H1 (cell line): ENCODE results near the gene TSHZ2. TPM values are rescaled to one million over a fixed set of nuclear protein-coding genes. Genes with fewer than 3 reads are reported as not detected.

Experiments
- CTCF ChIA-PET: fragments of 300-600 bp; sonication (Branson Sonifier 250); formaldehyde crosslinking; loops from one replicate; lab custom pipeline; 2021; ENCODE audit not compliant: partially characterized antibody; lab: Charles Lee
- POLR2A ChIA-PET: fragments of 300-600 bp; sonication (Branson Sonifier 250); formaldehyde crosslinking; loops from one replicate; lab custom pipeline; 2021; ENCODE audit warnings: inconsistent platforms; ENCODE audit not compliant: partially characterized antibody; lab: Charles Lee
- DNase-seq, 2 experiments: peaks; one replicate each; pipeline versions ENCODE4 v3.0.0 to v3.0.0-alpha.2; 2010 to 2022; ENCODE audit warnings: low spot score in 2 of 2, low read depth in 1 of 2, mixed read lengths in 1 of 2
- FAIRE-seq: peaks from 2 replicates; lab custom pipeline; 2011; peaks lifted over from hg19 to GRCh38; lab: Jason Lieb, UNC
- H2AFZ ChIP-seq: 2 replicates; pipeline ENCODE4 v1.8.1; 2012; ENCODE audit warnings: low read length, inconsistent platforms
- H2AK5ac ChIP-seq: 2 replicates; pipeline ENCODE4 v1.6.1; 2013; ENCODE audit warnings: low read depth, low read length
- H2BK120ac ChIP-seq: replicated peaks from 2 replicates; pipeline ENCODE3; 2013; ENCODE audit warnings: low read depth, low read length, inconsistent platforms
- H2BK12ac ChIP-seq: 2 replicates; pipeline ENCODE4 v1.6.1; 2013; ENCODE audit warnings: low read depth, low read length
- H2BK15ac ChIP-seq: 2 replicates; pipeline ENCODE4 v1.6.1; 2013; ENCODE audit warnings: low read length
- H2BK20ac ChIP-seq: 2 replicates; pipeline ENCODE4 v1.6.1; 2013; ENCODE audit warnings: low read length
- H2BK5ac ChIP-seq: 2 replicates; pipeline ENCODE4 v1.6.1; 2013; ENCODE audit warnings: low read depth, low read length
- H3K14ac ChIP-seq: 2 replicates; pipeline ENCODE4 v1.6.1; 2013; ENCODE audit warnings: inconsistent platforms; ENCODE audit not compliant: insufficient read length
- H3K18ac ChIP-seq: 2 replicates; pipeline ENCODE4 v1.6.1; 2013; ENCODE audit warnings: low read length; ENCODE audit errors: extremely low read depth
- H3K23ac ChIP-seq: 2 replicates; pipeline ENCODE4 v1.6.1; 2013; ENCODE audit warnings: inconsistent platforms; ENCODE audit not compliant: insufficient read length
- H3K23me2 ChIP-seq: 2 replicates; pipeline ENCODE4 v1.6.1; 2013; ENCODE audit warnings: low read depth, low read length
- H3K27ac ChIP-seq: 2 replicates; pipeline ENCODE4 v1.6.1; 2011; ENCODE audit warnings: low read depth, low read length, inconsistent platforms
- H3K27me3 ChIP-seq, 4 experiments: replicated peaks in 1 of 4; 1 replicate in 1 of 4; 2 replicates in 3 of 4; pipeline versions ENCODE4 v1.6.1 to v1.8.1; 2011 to 2013; ENCODE audit warnings: low read length in 3 of 4, mild to moderate bottlenecking in 3 of 4, inconsistent platforms in 2 of 4, mixed read lengths in 2 of 4, moderate library complexity in 1 of 4; ENCODE audit not compliant: control insufficient read depth in 3 of 4, insufficient read depth in 3 of 4; ENCODE audit errors: extremely low read depth in 1 of 4
- H3K36me3 ChIP-seq, 4 experiments: 2 replicates each; pipeline versions ENCODE4 v1.6.1 to v1.8.1; 2011 to 2013; ENCODE audit warnings: mild to moderate bottlenecking in 4 of 4, low read length in 3 of 4, moderate library complexity in 2 of 4, control low read depth in 1 of 4, inconsistent platforms in 1 of 4; ENCODE audit not compliant: insufficient read depth in 4 of 4, control insufficient read depth in 2 of 4
- H3K4ac ChIP-seq: replicated peaks from 2 replicates; pipeline ENCODE3; 2013; ENCODE audit warnings: low read length, low read depth, mixed read lengths, inconsistent platforms; ENCODE audit not compliant: insufficient read length
- H3K4me1 ChIP-seq, 4 experiments: replicated peaks in 1 of 4; 1 replicate in 1 of 4; 2 replicates in 3 of 4; pipeline versions ENCODE4 v1.6.1 to v1.8.1; 2011 to 2013; ENCODE audit warnings: low read length in 3 of 4, inconsistent platforms in 2 of 4, mixed read lengths in 1 of 4; ENCODE audit not compliant: insufficient read depth in 4 of 4, control insufficient read depth in 3 of 4
- H3K4me2 ChIP-seq, 2 experiments: 2 replicates each; pipeline versions ENCODE4 v1.6.1 to v1.8.1; 2011 to 2013; ENCODE audit warnings: low read depth in 2 of 2, low read length in 2 of 2, control low read depth in 1 of 2, inconsistent platforms in 1 of 2, mild to moderate bottlenecking in 1 of 2; ENCODE audit not compliant: insufficient read depth in 1 of 2
- H3K4me3 ChIP-seq, 4 experiments: fragments of 200-600, 300-600 bp in 1 of 4; sonication (generic), shearing (Covaris generic), sonication (Bioruptor Twin) in 1 of 4; 2 replicates each; pipeline versions ENCODE4 v1.5.1 to v1.8.1; 2011 to 2016; ENCODE audit warnings: low read length in 4 of 4, low read depth in 3 of 4, control low read depth in 2 of 4, inconsistent platforms in 2 of 4, mild to moderate bottlenecking in 2 of 4, mixed read lengths in 1 of 4, moderate library complexity in 1 of 4; ENCODE audit not compliant: insufficient read depth in 2 of 4; ENCODE audit errors: extremely low read depth in 1 of 4
- H3K56ac ChIP-seq: replicated peaks from 2 replicates; pipeline ENCODE3; 2013; ENCODE audit warnings: low read depth, mild to moderate bottlenecking, mixed read lengths, low read length, inconsistent platforms; ENCODE audit not compliant: insufficient read length
- H3K79me1 ChIP-seq: 2 replicates; pipeline ENCODE4 v1.6.1; 2013; ENCODE audit warnings: low read depth, low read length, control low read depth
- H3K79me2 ChIP-seq, 2 experiments: 2 replicates each; pipeline versions ENCODE4 v1.6.1 to v1.8.1; 2012 to 2013; ENCODE audit warnings: low read length in 2 of 2, mild to moderate bottlenecking in 2 of 2, inconsistent platforms in 1 of 2; ENCODE audit not compliant: insufficient read depth in 2 of 2, control insufficient read depth in 1 of 2
- H3K9ac ChIP-seq, 4 experiments: replicated peaks in 1 of 4; 1 replicate in 1 of 4; 2 replicates in 3 of 4; pipeline versions ENCODE4 v1.6.1 to v1.8.1; 2011 to 2013; ENCODE audit warnings: low read depth in 3 of 4, low read length in 3 of 4, control low read depth in 2 of 4, mild to moderate bottlenecking in 2 of 4, moderate library complexity in 2 of 4, inconsistent platforms in 1 of 4; ENCODE audit errors: extremely low read depth in 1 of 4
- H3K9me3 ChIP-seq, 2 experiments: 2 replicates each; pipeline versions ENCODE4 v1.6.1 to v1.8.1; 2012 to 2013; ENCODE audit warnings: mild to moderate bottlenecking in 2 of 2, moderate library complexity in 2 of 2, control low read depth in 1 of 2, inconsistent platforms in 1 of 2, low read depth in 1 of 2, low read length in 1 of 2, mixed read lengths in 1 of 2; ENCODE audit not compliant: insufficient read depth in 2 of 2
- H4K20me1 ChIP-seq, 2 experiments: replicated peaks in 1 of 2; 2 replicates each; pipeline versions ENCODE3 to v1.8.1; 2011 to 2013; ENCODE audit warnings: inconsistent platforms in 2 of 2, low read length in 2 of 2, mild to moderate bottlenecking in 1 of 2; ENCODE audit not compliant: insufficient read depth in 2 of 2, control insufficient read depth in 1 of 2
- H4K5ac ChIP-seq: 2 replicates; pipeline ENCODE4 v1.6.1; 2013; ENCODE audit warnings: low read length, low read depth, mixed read lengths, inconsistent platforms; ENCODE audit not compliant: insufficient read length
- H4K8ac ChIP-seq: 2 replicates; pipeline ENCODE4 v1.8.0; 2013; ENCODE audit warnings: mild to moderate bottlenecking, moderate library complexity, low read length, inconsistent platforms; ENCODE audit not compliant: insufficient read depth; ENCODE audit errors: extremely low read depth
- H4K91ac ChIP-seq: replicated peaks from 2 replicates; pipeline ENCODE3; 2013; ENCODE audit warnings: low read length, mixed read lengths, inconsistent platforms; ENCODE audit not compliant: insufficient read length
- GABPA ChIP-seq: IDR thresholded peaks from 2 replicates; pipeline ENCODE4 v1.6.1; 2011; ENCODE audit warnings: mild to moderate bottlenecking, low read length, moderate library complexity, borderline replicate concordance; ENCODE audit not compliant: insufficient read depth
- HDAC6 ChIP-seq: IDR thresholded peaks from one replicate; pipeline ENCODE4 v1.7.1; 2012; ENCODE audit warnings: low read depth, mild to moderate bottlenecking, inconsistent platforms, low read length, moderate library complexity
- WGBS, 2 experiments: shearing (Covaris generic) in 1 of 2; methylation state at CpG; one replicate each; pipeline versions ENCODE4 v1.1.6 to v1.1.7; 2013 to 2015; ENCODE audit warnings: low lambda C conversion rate in 2 of 2, mixed read lengths in 2 of 2, inconsistent platforms in 1 of 2, low coverage in 1 of 2, missing lambda C conversion rate in 1 of 2; ENCODE audit not compliant: insufficient replicate concordance in 2 of 2, insufficient coverage in 1 of 2, insufficient read length in 1 of 2; ENCODE audit errors: extremely low coverage in 1 of 2, missing lambda C conversion rate in 1 of 2; 5-methylcytosine and 5-hydroxymethylcytosine counted together
- polyA plus RNA-seq, 7 experiments: library from polyadenylated mRNA; depleted of rRNA in 3 of 7; stranded (reverse) in 5 of 7; unstranded in 2 of 7; fragments of >200 nt in 5 of 7; fragments of 200-250 nt in 2 of 7; gene quantifications; 1 replicate in 5 of 7; 2 replicates in 1 of 7; 4 replicates in 1 of 7; pipeline versions ENCODE4 v1.2.1 to v1.2.3, GENCODE V29; 2011 to 2013; ENCODE audit warnings: missing spikeins in 2 of 7, mixed read lengths in 2 of 7
- total RNA-seq: library from RNA; stranded (reverse); fragmentation: NEBNext Ultra II Directional; extraction: Animal tissue kit (Norgen Biotek cat#: 25700); gene quantifications from 2 replicates; pipeline ENCODE4 v1.2.1, GENCODE V29; 2021
- TF ChIP-seq, protein P1 (sequence below): IDR thresholded peaks from 2 replicates; pipeline ENCODE4 v1.6.1; 2012; ENCODE audit warnings: inconsistent platforms

Gene TSHZ2
- total and polyA plus RNA-seq, 2 of the 8 experiments (the other 6 are each of a cell fraction or from before 2014, with no cell fraction given): 0.14 to 0.30 TPM

DNA sequence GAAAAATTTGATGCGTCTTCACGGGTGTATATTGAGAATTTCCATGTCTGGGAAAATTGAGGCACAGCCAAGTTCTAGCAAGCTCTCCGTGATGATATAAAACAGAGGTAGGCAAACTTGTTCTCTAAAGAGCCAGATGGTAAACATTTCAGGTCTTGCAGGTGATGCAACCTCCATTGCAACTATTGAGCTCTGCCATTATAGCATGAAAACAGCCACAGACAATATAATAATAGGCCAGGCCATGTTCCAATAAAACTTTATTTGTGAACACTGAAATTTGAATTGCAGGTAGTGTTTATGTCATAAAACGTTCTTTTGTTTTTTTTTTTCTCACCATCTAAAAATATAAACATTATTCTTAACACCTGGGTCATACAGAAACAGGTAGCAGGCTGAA is 453.3 kb downstream of the TSHZ2 start:
- Histone ChIP-seq H3K14ac (no peak overlapping the region), H3K23me2 (no peaks in the 10 kb centered on the region), H2BK20ac (no peak overlapping the region), H4K5ac (no peak overlapping the region), H3K18ac (no peak overlapping the region), H3K27me3 (no peaks in the 10 kb centered on the region), H3K27ac (no peak overlapping the region), H2BK120ac (no peak overlapping the region), H2AK5ac (no peak overlapping the region), H2BK12ac (no peak overlapping the region), H2BK5ac (no peak overlapping the region), H3K4ac (no peak overlapping the region), H3K4me1 (peaks cover 0 to 3% (median 0%) of the 10 kb centered on the region in 4 experiments; a peak in 1 of 7 replicates), H3K56ac (no peak overlapping the region), H3K9me3 (no peaks in the 10 kb centered on the region), H2AFZ (no peak overlapping the region), H2BK15ac (no peak overlapping the region), H3K36me3 (no peaks in the 10 kb centered on the region), H3K4me2 (no peak overlapping the region), H4K91ac (no peak overlapping the region), H4K8ac (no peak overlapping the region), H3K23ac (no peak overlapping the region), H4K20me1 (no peaks in the 10 kb centered on the region), H3K79me2 (no peaks in the 10 kb centered on the region), H3K79me1 (no peaks in the 10 kb centered on the region), H3K4me3 (no peak overlapping the region), H3K9ac (no peak overlapping the region)
- DNase-seq: no peak
- WGBS, 2 experiments: 90% methylated on average over 4 of the region's 4 CpGs; no CpG with 5 or more reads in 1 of the 2 experiments
- ChIA-PET CTCF (no interaction called here), POLR2A (interaction anchor here (0.6 kb wide), 1 partner anchor 437 kb away, joined by 3 read pairs; no protein-coding TSS in a partner anchor)
- TF ChIP-seq GABPA (no peak), HDAC6 (no peak)
- TF ChIP-seq, protein P1, sequence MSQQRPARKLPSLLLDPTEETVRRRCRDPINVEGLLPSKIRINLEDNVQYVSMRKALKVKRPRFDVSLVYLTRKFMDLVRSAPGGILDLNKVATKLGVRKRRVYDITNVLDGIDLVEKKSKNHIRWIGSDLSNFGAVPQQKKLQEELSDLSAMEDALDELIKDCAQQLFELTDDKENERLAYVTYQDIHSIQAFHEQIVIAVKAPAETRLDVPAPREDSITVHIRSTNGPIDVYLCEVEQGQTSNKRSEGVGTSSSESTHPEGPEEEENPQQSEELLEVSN: no peak
- FAIRE-seq: no peak
